Measurements from ENCODE around the gene PGS1. TPM values are rescaled to one million over a fixed set of nuclear protein-coding genes. Genes with fewer than 3 reads are reported as not detected.

The PGS1 gene
- total RNA-seq, 1 experiment from 2014 or later: 27.5 TPM

DNA sequence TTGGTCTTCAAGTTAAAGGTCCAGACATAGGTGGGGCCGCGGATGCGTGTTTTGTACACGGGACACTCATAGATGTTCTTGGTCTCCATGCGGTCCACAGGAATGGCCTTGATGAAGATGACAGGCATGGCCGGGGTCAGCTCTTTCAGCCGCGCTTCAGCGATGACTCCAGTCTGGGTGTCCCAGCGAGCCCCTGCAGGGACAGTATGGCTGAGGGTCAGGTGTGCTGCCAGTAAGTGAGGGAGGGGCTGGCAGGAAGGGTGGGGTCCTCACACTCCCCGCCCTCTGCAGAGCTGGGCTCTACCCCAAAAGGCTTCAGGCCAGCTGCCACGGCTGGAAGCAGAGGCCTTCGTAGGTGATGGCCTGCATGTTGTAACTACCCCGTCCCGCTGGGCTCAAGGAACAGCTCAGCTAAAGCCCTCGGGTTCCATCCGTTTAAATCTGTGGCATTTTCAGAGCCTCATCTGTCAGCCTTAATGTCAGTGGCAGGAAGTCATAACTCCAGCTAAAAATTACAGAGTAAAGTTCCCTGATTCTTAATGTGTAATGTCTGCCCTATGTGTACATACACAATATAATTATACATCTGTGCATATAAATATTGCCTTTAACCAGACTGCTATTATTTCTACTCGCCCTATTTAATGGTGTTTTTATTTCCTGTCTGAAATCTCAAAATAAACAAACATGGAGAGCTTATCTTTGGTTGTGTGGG, 45.7 kb downstream of the PGS1 start:
- DNase-seq (ENCODE audit: extremely low read depth, low read depth): no peak

DNA sequence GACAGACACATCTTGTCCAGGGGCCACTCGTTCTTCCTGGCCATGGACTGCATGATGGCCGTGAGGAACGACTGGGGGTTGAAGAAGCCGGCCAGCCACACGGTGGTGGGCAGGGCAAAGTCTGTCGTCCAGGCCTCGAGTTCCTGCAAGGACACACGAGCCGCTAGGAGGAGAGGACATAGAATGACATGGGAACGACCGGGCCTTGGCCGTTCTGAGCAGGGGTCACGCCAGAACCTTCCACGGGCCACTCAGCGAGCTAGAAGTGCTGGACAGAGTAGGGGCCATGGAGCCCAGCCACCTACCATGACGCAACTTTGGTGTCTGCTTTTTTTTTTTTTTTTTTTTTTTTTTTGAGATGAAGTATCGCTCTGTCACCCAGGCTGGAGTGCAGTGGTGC, 47.0 kb downstream of the PGS1 start:
- DNase-seq (ENCODE audit: extremely low read depth, low read depth): no peak

DNA sequence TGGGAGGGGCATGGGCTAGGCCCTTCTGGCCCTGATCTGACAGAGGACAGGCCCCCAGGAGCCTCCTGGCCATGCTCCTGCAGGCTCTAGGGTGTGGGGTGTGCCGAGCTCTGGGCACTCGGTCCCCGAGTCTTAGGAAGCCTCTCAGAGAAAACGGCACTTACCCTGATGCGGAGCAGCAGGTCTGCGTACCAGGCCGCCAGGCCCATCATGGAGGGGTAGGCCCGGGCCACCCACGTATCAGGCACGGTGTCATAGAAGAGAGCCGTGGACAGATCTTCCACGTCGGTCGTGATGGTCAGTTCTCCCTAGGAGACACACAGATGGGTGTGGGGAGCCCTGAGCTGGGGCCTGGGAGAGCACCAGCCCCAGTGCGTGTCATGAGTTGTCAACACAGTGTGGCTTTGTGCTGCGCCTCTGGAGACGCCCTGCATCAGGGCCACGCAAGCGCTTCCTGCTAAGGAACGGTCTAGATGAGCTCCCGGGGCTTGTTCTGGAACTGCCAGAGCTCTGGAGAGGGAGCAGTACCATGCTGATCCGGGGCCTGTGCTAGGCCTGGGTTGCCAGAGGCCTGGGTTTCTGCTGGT, 47.9 kb downstream of the PGS1 start:
- no peak for DNase-seq (ENCODE audit: extremely low read depth, low read depth)

DNA sequence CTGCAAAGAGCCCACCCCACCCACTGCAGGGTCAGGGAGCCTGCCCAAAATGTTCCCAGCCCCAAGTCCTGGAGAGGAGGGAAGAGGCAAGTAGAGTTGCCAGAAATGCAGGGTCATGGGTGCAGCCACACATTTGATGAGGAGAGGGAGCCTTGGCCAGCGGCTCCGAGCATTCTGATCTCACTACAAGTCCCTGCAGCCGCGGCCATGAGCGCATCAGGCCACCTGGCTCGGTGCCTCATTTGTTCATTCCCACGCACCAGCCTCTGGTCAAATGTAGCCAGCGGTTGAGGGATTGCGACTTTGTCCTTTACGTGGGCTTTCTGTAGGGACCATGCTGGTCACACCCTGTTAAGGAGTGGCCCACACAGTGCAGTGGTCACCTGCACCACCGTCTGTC, 48.7 kb downstream of the PGS1 start:
- DNase-seq (ENCODE audit: extremely low read depth, low read depth): no peak

DNA sequence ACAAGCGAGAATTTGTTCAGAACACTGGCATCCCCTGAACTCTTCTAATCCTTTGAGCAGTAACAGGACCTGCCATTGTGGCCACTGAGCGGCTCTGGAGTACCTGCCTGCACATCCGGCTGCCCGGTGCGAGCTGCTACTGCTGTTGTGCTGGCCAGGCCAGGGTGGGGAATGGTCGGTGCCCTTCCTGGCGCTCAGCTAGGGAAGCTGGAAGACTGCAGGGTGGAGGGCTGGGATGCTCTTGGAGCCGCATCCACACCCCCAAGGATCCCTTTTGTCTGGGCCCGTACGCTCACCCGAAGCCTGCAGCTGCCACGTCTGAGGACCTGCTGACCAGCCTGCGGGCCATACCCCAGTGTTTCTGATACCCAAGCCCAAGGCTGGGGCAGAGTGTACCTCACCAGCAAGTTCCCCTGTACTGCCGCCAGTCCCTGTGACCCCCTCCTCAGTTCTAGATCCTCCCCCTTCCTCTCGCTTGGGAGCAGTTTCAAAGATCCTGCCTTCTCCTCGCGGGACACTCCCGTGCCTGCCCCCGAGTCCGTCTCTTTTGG, 49.7 kb downstream of the PGS1 start:
- DNase-seq (ENCODE audit: extremely low read depth, low read depth): no peak

DNA sequence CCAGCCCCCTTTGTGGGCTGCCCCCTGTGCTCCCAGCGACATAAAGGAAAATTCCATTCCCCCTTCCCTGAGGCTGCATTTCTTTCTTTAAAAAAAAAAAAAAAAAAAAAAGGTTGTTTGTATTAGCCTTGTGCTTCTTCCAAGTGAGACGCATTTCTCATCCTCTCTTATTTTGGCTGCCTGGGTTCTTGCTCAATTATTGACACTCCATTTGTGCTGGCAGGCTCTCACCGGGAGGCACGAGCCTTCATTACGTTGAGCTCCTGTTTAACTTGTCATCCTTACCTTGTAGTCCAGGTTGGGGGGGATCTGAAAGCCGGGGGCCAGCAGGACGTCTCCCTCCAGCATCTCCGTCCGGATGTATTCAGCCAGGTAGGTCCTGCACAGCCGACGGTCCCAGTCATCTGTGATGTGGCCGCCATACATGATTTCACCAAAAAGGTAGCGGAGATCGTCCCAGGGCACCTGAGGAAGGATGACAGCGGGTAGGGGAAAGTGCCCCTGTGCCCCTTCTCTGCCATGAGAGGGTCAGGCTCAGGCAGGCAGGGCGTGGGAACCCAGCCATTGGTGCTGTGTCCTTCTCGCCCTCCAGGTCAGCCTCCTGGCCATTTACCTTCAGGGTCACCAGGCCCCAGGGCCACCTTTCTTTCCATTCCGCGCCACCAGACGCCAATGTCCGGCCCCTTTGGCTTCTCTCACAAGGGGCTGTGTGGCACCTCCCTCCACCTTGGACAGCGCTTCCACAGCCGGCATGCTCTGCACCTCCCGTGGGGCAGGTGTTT, 50.6 kb downstream of the PGS1 start:
- no peak for DNase-seq (ENCODE audit: extremely low read depth, low read depth)

DNA sequence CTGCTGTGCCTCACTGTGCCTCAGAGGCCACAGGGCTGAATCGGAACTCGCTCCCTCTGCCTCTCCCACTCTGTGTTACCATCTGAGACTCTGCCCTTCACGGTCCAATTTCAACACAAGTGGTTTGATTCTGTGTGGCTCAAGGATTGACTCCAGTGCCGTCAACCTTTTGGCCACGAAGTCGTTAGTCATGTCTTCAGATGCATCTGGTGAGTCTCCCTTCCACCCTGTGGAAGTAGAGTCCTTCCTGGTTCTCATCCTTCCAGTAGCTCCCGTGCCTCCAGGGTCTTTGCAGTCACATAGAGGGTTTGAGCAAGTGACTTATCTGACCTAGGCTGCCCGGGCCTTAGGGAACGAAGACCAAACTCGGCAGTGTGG, 51.2 kb downstream of the PGS1 start:
- DNase-seq (ENCODE audit: extremely low read depth, low read depth): no peak

DNA sequence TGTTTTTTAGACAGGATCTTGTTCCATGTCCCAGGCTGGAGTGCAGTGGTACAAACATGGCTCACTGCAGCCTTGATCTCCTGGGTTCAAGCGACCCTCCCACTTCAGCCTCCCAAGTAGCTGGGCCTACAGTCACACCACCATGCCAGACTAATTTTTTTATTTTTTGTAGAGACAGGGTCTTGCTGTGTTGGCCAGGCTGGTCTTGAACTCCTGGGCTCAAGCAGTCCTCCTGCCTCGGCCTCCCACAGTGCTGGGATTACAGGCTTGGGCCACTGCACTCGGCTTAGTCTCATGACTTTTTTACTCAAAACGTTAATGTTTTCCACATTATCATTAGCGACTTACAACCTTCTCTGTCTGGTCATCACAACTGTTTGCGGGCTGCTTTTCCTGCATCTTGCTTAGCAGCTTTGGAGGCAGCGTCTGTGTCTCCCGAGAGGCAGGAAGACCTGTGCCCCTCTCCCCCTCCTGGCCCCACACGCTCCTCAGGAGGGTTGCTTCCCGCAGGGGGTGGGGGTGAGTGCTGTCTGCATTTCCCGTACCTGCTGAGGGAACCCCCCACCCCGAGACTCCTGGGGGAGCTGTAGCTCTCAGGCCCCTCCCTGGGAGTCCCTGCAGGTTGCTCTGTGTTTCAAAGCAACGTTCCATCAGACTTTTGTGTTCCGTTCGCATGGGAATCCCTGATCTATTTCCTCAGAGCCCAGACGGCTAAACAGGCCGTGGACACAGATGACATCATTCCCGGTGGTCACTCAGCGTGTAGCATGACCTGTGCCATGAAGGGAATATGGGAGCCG, 52.6 kb downstream of the PGS1 start:
- DNase-seq (ENCODE audit: extremely low read depth, low read depth): no peak

DNA sequence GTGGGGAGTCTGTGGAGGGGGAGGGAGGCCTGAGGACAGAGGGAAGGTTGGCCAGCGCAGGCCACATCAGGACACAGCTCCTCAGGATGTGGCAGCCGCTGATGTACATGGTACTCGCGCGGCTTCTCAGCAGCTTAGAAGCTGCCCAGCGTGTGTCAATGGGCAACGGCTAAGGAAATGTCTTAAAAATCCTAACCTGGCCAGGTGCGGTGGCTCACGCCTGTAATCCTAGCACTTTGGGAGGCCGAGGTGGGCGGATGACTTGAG, 53.2 kb downstream of the PGS1 start:
- DNase-seq (ENCODE audit: extremely low read depth, low read depth): no peak

DNA sequence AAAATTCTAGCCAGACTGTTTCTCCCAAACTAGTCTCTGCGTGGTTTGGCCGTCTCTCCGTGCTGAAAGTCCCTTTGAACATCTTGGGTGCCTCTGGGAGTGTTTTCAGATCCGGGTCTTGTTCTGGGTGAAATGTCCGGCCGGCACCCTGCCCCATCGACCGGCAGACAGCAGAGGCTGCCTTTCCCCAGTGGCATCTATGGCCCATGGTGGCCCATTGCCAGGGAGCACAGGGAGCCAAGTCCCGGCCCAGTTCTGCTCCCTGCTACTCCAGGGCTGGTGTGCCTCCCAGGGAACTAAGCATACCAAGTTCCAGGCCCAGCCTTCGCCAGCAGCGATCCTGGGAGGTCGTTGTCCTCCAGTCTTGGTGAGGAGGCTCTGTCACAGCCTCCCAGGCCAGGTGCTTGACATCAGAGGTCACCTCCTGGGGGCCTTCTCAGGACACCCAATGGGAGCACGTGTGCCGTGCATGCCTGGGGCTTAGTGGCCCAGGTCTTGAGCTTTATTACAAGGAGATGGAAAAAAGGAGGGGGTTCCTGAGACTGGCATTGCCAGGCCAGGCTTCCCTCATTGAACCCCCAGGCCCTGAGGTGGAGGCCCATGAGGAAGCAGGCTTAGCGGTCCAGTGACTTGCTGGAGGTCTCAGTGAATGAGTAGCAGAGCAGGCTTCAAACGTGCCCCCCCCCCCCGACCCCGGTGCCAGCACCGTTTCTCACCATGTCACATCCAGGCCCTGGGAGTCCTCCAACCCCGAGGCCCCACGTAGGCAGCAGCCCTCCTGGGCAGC, 54.0 kb downstream of the PGS1 start:
- DNase-seq (ENCODE audit: extremely low read depth, low read depth): no peak

DNA sequence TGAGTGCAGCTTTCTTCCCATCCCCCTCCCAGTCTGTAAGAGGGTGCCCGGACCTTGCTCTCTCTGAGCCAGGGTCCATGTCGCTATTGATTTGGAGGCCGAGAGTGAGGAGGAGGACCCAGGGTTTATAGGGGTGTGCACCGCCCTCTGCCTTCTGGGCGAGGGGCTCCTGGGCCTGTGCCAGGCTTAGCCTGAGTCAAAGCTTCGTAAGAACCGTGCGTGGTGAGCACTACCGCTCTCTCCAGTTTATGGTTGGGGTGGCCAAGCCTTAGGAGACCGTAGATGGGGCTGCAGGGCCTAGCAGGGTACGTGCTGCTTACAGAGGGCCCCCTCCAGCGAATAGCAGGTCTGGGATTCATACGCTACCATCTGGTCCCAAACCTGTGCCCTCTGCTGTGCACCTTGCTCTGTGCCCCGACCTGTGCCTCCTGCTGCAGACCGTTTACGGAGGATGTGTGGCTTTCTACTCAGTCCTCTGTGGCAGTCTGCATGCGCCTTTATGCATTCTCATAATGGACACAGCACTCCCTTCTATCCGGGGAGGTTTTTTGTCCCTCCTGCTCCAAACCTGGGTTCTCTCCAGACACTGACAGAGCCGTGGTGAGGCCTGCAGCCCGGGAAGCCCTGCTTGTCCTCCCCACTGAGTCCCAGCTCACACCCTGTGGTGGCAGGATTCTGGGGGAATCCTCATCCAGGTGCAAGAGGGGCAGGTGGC, 54.7 kb downstream of the PGS1 start:
- DNase-seq (ENCODE audit: extremely low read depth, low read depth): no peak

DNA sequence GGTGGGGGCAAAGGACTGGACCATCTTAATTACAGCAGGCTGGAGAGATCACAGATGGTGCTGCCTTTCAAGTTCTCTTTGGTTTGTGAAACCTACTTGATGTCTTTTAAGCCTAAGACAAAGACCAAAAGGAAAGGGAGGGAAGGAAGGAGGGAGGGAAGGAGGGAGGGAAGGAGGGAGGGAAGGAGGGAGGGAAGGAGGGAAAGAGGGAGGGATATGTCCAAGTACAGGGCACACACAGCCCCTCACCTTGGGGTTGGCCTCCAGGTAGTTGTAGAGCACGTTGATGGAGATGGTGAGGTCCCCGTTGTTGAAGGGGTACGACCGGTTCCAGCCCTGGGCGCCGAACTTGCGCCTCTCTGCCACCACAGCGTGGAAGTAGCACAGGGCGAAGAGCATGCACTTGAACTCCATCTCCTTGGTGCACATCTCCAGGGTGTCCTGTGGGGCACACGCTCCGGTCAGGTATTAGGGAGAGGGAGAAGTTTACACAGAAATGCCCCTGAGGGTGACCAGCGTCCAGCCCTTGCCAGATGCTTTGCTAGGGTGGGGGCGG, 55.4 kb downstream of the PGS1 start:
- no peak for DNase-seq (ENCODE audit: extremely low read depth, low read depth)

DNA sequence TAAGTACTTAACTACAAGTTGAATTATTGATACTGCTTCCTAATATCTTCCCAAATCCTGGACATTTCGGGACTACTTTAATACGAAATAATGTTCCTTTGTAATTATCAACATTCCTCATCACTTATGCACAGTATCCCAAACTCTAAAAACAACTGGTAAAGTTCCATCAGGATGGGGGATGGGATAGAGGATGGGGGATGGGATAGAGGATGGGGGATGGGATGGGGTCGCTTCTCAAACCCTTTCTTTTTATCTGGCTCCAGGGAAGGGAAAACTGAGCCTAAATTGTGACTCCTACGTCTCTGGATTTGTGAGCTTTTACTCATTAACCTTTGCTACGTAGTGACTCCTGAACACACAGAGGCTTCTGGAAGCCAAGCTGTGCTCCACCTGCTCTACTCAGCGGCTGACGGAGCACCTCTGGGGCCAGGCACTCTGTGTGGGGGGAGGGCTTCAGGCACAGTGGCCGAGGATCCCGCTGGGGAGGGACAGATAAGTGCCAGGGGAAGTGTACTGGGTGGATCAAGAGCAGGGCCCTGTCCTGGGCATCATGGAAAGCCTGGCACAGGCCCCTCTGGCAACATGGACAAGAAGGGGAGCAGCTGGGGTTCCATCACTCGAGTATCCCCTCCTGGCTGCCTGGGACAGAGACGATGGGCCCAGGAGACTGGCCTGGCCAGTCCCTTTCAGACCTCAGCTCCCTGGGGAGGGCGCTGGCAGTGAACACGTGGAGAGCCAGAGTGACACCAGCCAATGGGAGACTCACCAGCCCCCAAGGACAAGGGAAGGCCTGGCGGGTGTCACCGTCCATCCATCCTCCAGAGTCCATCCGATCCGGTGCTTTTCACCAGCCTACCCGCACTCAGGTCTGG, 56.2 kb downstream of the PGS1 start:
- no peak for DNase-seq (ENCODE audit: extremely low read depth, low read depth)

DNA sequence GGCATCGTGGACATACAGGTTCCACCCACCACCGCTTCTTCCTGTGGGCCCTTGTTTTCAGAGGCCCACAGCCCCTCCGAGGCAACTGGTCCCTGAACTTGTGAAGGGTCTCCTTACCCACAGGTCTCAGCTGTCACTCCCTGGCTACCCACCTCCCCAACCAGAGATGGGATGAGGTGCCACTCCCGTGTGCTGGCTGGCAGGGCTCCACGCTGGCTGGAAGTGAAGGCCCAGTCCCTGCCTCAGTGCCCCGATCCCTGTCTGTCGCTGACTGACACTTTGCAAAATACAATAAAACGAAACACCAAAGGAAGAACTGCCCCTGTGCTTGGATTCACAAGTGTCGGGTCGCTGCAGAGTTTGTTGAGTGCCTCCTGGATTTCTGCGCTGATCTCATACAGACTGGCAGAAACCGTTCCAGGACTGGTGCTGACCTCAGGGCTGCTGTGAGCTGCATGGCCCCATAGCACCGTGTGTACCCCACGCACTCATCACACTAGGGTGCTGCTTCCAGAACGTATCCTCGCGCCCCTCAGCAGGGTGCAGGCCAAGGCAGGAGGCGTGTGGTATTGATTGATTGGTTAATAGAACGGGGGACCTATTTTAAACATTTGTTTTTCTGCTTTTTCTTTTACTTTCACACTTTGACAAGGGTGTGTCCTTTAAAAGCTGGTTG, 57.0 kb downstream of the PGS1 start:
- no peak for DNase-seq (ENCODE audit: extremely low read depth, low read depth)

DNA sequence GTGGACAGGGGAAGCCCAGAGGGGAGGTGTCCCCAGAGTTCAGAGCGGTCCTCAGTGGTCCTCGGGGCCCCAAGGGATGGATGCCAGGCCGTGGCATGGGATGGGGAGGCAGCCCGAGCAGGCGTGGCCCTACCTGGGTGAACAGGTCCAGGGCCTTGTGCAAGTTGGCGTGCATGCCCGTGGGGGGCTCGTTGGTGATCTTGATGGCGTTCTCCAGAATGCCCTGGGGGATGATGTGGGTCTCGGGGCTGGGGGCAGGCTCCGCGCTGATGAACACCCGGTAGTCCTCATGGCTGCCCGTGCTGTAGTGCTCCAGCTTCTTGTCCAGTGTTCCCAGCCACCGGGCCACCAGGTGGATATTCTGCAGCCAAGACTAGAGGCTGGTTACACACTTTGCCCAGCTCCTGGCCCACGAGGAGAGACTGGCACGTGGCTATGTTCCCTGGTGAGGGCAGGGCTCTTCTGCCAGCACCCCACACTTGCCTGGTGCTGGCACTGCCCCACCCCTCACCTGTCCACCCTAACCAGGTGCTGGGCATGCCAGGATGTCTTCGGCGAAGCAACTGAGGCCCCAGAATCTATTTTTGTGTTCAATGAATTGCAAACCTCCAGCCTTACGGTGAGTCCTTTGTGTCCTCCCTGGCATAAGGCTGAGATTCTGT, 59.2 kb downstream of the PGS1 start:
- no peak for DNase-seq (ENCODE audit: extremely low read depth, low read depth)

DNA sequence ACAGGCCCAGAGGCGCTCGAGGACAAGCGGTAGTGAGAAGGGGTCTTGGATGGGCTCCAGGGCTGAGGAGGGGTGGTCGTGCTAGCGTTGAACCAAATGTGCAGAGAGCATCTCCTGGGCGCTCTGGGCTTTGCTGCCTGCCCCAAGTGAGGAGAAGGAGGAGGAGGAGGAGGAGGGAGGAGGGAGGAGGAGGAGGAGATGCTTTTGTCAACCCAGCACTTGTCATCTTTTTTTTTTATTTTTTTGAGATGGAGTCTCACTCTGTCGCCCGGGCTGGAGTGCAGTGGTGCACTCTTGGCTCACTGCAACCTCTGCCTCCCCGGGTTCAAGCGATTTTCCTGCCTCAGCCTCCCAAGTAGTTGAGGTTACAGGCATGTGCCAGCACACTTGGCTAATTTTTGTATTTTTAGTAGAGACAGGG, 59.8 kb downstream of the PGS1 start:
- DNase-seq (ENCODE audit: extremely low read depth, low read depth): no peak

DNA sequence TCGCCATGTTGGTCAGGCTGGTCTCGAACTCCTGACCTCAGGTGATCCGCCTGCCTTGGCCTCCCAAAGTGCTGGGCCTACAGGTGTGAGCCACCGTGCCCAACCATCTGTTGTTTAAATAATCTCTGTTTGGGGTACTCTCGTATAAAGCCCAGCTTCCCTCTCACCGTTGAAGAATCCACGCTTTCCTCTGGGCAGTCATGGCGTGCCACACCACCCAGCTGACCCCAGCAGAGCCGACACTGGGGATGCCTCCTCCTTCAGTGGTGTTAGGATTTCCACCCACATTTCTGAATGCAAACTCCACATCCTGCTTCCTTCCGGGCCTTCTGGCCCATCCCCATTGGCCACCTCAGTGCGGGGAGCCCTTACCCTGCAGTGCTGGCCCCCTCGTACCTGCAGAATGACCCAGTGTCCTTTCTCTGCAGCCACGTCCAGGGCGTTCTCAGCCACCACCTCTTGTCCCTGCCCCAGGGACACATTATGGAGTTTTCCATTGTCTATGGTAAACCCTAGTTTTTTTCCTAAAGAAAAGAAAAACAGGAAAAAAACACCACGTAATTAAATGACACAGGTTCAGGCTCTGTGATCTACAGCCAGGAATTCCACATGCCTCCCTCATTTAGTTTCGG, 60.4 kb downstream of the PGS1 start:
- DNase-seq (ENCODE audit: extremely low read depth, low read depth): no peak

All from NCI-H460 (cell line).